Measurements from ENCODE around the gene SYNDIG1L.

Gene SYNDIG1L

GRCh38 chr14:74380172-74380571, 45.8 kb downstream of the SYNDIG1L start:
- no peaks in the 10 kb centered on the region for H3K27me3 ChIP-seq (ENCODE audit: control insufficient read depth, insufficient read depth, low read length)
- H3K9me3 ChIP-seq (ENCODE audit: control insufficient read depth, low read length) = no peaks in the 10 kb centered on the region
- TF ChIP-seq CTCF (IDR thresholded peaks at IDR 0.05) = no peak
- H3K4me3 ChIP-seq (ENCODE audit: low read depth, low read length) = no peak overlapping the region
- H3K4me1 ChIP-seq = no peaks in the 10 kb centered on the region
- no peaks in the 10 kb centered on the region for H3K79me2 ChIP-seq
- H3K27ac ChIP-seq = no peak overlapping the region
- H2AFZ ChIP-seq = no peak overlapping the region
- no peaks in the 10 kb centered on the region for H3K36me3 ChIP-seq (ENCODE audit: control insufficient read depth, insufficient read depth, low read length)
- H3K9ac ChIP-seq = no peak overlapping the region
- no peak overlapping the region for H3K4me2 ChIP-seq (ENCODE audit: low read length)

- Histone ChIP-seq H3K9ac (no peak overlapping the region), H2AFZ (no peak overlapping the region), H3K9me3 (ENCODE audit: control insufficient read depth, low read length) (no peaks in the 10 kb centered on the region), H3K4me1 (no peaks in the 10 kb centered on the region), H3K27ac (no peak overlapping the region), H3K4me2 (ENCODE audit: low read length) (no peak overlapping the region), H3K79me2 (no peaks in the 10 kb centered on the region), H3K36me3 (ENCODE audit: control insufficient read depth, insufficient read depth, low read length) (no peaks in the 10 kb centered on the region), H3K27me3 (ENCODE audit: control insufficient read depth, insufficient read depth, low read length) (no peaks in the 10 kb centered on the region), H3K4me3 (ENCODE audit: low read depth, low read length) (no peak overlapping the region)
- no peak for TF ChIP-seq CTCF (IDR thresholded peaks at IDR 0.05)
Observed at GRCh38 chr14:74377976-74378690, 47.9 kb downstream of the SYNDIG1L start.

- Histone ChIP-seq H3K27me3 (ENCODE audit: control insufficient read depth, insufficient read depth, low read length) (no peaks in the 10 kb centered on the region), H3K9me3 (ENCODE audit: control insufficient read depth, low read length) (no peaks in the 10 kb centered on the region), H3K36me3 (ENCODE audit: control insufficient read depth, insufficient read depth, low read length) (no peaks in the 10 kb centered on the region), H3K79me2 (no peaks in the 10 kb centered on the region), H3K27ac (no peak overlapping the region), H3K4me2 (ENCODE audit: low read length) (no peak overlapping the region), H3K9ac (no peak overlapping the region), H3K4me1 (no peaks in the 10 kb centered on the region), H3K4me3 (ENCODE audit: low read depth, low read length) (no peak overlapping the region), H2AFZ (no peak overlapping the region)
- TF ChIP-seq CTCF (IDR thresholded peaks at IDR 0.05) = no peak
Observed at GRCh38 chr14:74368441-74368840, 57.6 kb downstream of the SYNDIG1L start.

- H3K9ac ChIP-seq = no peak overlapping the region
- no peak overlapping the region for H3K4me2 ChIP-seq (ENCODE audit: low read length)
- H2AFZ ChIP-seq = no peak overlapping the region
- no peak overlapping the region for H3K4me3 ChIP-seq (ENCODE audit: low read depth, low read length)
- no peaks in the 10 kb centered on the region for H3K27me3 ChIP-seq (ENCODE audit: control insufficient read depth, insufficient read depth, low read length)
- no peaks in the 10 kb centered on the region for H3K4me1 ChIP-seq
- H3K9me3 ChIP-seq (ENCODE audit: control insufficient read depth, low read length) = no peaks in the 10 kb centered on the region
- no peak overlapping the region for H3K27ac ChIP-seq
- no peaks in the 10 kb centered on the region for H3K36me3 ChIP-seq (ENCODE audit: control insufficient read depth, insufficient read depth, low read length)
- TF ChIP-seq CTCF (IDR thresholded peaks at IDR 0.05) = no peak
- no peaks in the 10 kb centered on the region for H3K79me2 ChIP-seq
Observed at GRCh38 chr14:74368026-74368425, 58.0 kb downstream of the SYNDIG1L start.

- H3K9me3 ChIP-seq (ENCODE audit: control insufficient read depth, low read length) = no peaks in the 10 kb centered on the region
- no peaks in the 10 kb centered on the region for H3K79me2 ChIP-seq
- no peaks in the 10 kb centered on the region for H3K36me3 ChIP-seq (ENCODE audit: control insufficient read depth, insufficient read depth, low read length)
- no peaks in the 10 kb centered on the region for H3K27me3 ChIP-seq (ENCODE audit: control insufficient read depth, insufficient read depth, low read length)
- H3K4me1 ChIP-seq = peaks cover 2% of the 10 kb centered on the region
- H3K4me3 ChIP-seq (ENCODE audit: low read depth, low read length) = no peak overlapping the region
- no peak for TF ChIP-seq CTCF (IDR thresholded peaks at IDR 0.05)
- H2AFZ ChIP-seq = no peak overlapping the region
- no peak overlapping the region for H3K27ac ChIP-seq
- H3K9ac ChIP-seq = no peak overlapping the region
- no peak overlapping the region for H3K4me2 ChIP-seq (ENCODE audit: low read length)
Observed at GRCh38 chr14:74364271-74364880, 61.6 kb downstream of the SYNDIG1L start.

Measured in parathyroid adenoma (tissue), 2 donors.